ENCODE results near the gene CDC42EP2. TPM values are rescaled to one million over a fixed set of nuclear protein-coding genes. Genes with fewer than 3 reads are reported as not detected.

The CDC42EP2 gene
- 22.3 TPM for polyA plus RNA-seq (2013, experiment 1 of 2)
- polyA plus RNA-seq (2013, experiment 2 of 2): 21.3 TPM

GRCh38 chr11:65314501-65315203, at the start of gene CDC42EP2:
Gene CDC42EP2, plus strand, starts transcription at chr11:65314866. Its CDS starts 6,033 bp downstream, at chr11:65320899.
- peak within 1 kb of the TSS in 1 of 2 experiments; percentile 76 for H3K4ac ChIP-seq (ENCODE audit: low read depth in 1 of 2, low read length in 2 of 2)
- H3K36me3 ChIP-seq (ENCODE audit: control insufficient read depth in 1 of 2, insufficient read depth in 2 of 2, low read depth in 1 of 2, low read length in 2 of 2): peaks cover 0 to 9% of the 10 kb centered on the region in 2 experiments
- H3K4me1 ChIP-seq (ENCODE audit: control insufficient read depth, insufficient read depth, low read depth, low read length): peaks cover 22% of the 10 kb centered on the region
- H3K4me2 ChIP-seq (ENCODE audit: low read length, poor library complexity, severe bottlenecking): peak within 1 kb of the TSS; percentile 78
- peak within 1 kb of the TSS; percentile 70 for H2BK15ac ChIP-seq (ENCODE audit: low read depth, poor library complexity, severe bottlenecking)
- H2BK12ac ChIP-seq (ENCODE audit: low read length in 2 of 2): peak within 1 kb of the TSS; percentile 24 to 71
- H2AK5ac ChIP-seq (ENCODE audit: low read length, severe bottlenecking): no peak within 1 kb of the TSS
- H3K18ac ChIP-seq (ENCODE audit: low read depth in 1 of 2, low read length in 2 of 2): peak within 1 kb of the TSS; percentile 16 to 75
- no peaks in the 10 kb centered on the region for H3K27me3 ChIP-seq (ENCODE audit: control insufficient read depth in 1 of 2, insufficient read depth in 1 of 2, low read length in 2 of 2)
- H3K4me3 ChIP-seq (ENCODE audit: insufficient read depth in 1 of 2, low read depth in 1 of 2, low read length in 2 of 2): peak within 1 kb of the TSS; percentile 85 to 100
- no peak within 1 kb of the TSS for H2AFZ ChIP-seq (ENCODE audit: low read depth, low read length)
- peaks cover 5% of the 10 kb centered on the region for H3K79me1 ChIP-seq (replicated peaks; ENCODE audit: low read length, poor library complexity, severe bottlenecking)
- H2BK120ac ChIP-seq (ENCODE audit: low read depth, low read length): peak within 1 kb of the TSS; percentile 29
- under 1% methylated on average over 57 of the region's 74 CpGs for WGBS
- H3K9ac ChIP-seq (ENCODE audit: low read length): peak within 1 kb of the TSS; percentile 100
- H3K9me3 ChIP-seq (ENCODE audit: control insufficient read depth, low read length): no peaks in the 10 kb centered on the region
- H3K14ac ChIP-seq (ENCODE audit: low read length in 2 of 2): peak within 1 kb of the TSS in 1 of 2 experiments; percentile 97
- peak; percentile 90 for DNase-seq
- H4K91ac ChIP-seq (ENCODE audit: low read length): peak within 1 kb of the TSS; percentile 40
- H3K27ac ChIP-seq (ENCODE audit: low read length, poor library complexity, severe bottlenecking): peak within 1 kb of the TSS; percentile 57
- H2BK5ac ChIP-seq (ENCODE audit: low read depth, low read length, poor library complexity, severe bottlenecking): peak within 1 kb of the TSS; percentile 35
- H4K8ac ChIP-seq (ENCODE audit: low read length): peak within 1 kb of the TSS; percentile 56
- H3K23ac ChIP-seq (ENCODE audit: low read length in 2 of 2): peak within 1 kb of the TSS in 1 of 2 experiments; percentile 36

GRCh38 chr11:65266210-65266609, 48.5 kb upstream of the CDC42EP2 start:
- H4K8ac ChIP-seq (ENCODE audit: low read length): no peak overlapping the region
- no peak overlapping the region for H3K14ac ChIP-seq (ENCODE audit: low read length in 2 of 2)
- no peak overlapping the region for H4K91ac ChIP-seq (ENCODE audit: low read length)
- H2BK5ac ChIP-seq (ENCODE audit: low read depth, low read length, poor library complexity, severe bottlenecking): no peak overlapping the region
- H3K9ac ChIP-seq (ENCODE audit: low read length): no peak overlapping the region
- DNase-seq: no peak
- H3K4me3 ChIP-seq (ENCODE audit: insufficient read depth in 1 of 2, low read depth in 1 of 2, low read length in 2 of 2): no peak overlapping the region
- H2AK5ac ChIP-seq (ENCODE audit: low read length, severe bottlenecking): no peak overlapping the region
- no peak overlapping the region for H2BK15ac ChIP-seq (ENCODE audit: low read depth, poor library complexity, severe bottlenecking)
- H2BK120ac ChIP-seq (ENCODE audit: low read depth, low read length): no peak overlapping the region
- H3K4me1 ChIP-seq (ENCODE audit: control insufficient read depth, insufficient read depth, low read depth, low read length): peaks cover 3% of the 10 kb centered on the region
- peaks cover 6 to 35% of the 10 kb centered on the region in 2 experiments for H3K36me3 ChIP-seq (ENCODE audit: control insufficient read depth in 1 of 2, insufficient read depth in 2 of 2, low read depth in 1 of 2, low read length in 2 of 2)
- H3K27ac ChIP-seq (ENCODE audit: low read length, poor library complexity, severe bottlenecking): no peak overlapping the region
- peaks cover 25% of the 10 kb centered on the region for H3K79me1 ChIP-seq (replicated peaks; ENCODE audit: low read length, poor library complexity, severe bottlenecking)
- no peak overlapping the region for H2AFZ ChIP-seq (ENCODE audit: low read depth, low read length)
- H3K4me2 ChIP-seq (ENCODE audit: low read length, poor library complexity, severe bottlenecking): no peak overlapping the region
- H3K4ac ChIP-seq (ENCODE audit: low read depth in 1 of 2, low read length in 2 of 2): no peak overlapping the region
- no peak overlapping the region for H3K18ac ChIP-seq (ENCODE audit: low read depth in 1 of 2, low read length in 2 of 2)
- 87% methylated on average over 2 of the region's 2 CpGs for WGBS
- H3K27me3 ChIP-seq (ENCODE audit: control insufficient read depth in 1 of 2, insufficient read depth in 1 of 2, low read length in 2 of 2): no peaks in the 10 kb centered on the region
- H2BK12ac ChIP-seq (ENCODE audit: low read length in 2 of 2): no peak overlapping the region
- H3K23ac ChIP-seq (ENCODE audit: low read length in 2 of 2): no peak overlapping the region
- H3K9me3 ChIP-seq (ENCODE audit: control insufficient read depth, low read length): no peaks in the 10 kb centered on the region

- peak overlapping the region in 1 of 2 experiments; percentile 49 for H3K4me3 ChIP-seq (ENCODE audit: insufficient read depth in 1 of 2, low read depth in 1 of 2, low read length in 2 of 2)
- no peak overlapping the region for H4K91ac ChIP-seq (ENCODE audit: low read length)
- H3K27ac ChIP-seq (ENCODE audit: low read length, poor library complexity, severe bottlenecking): no peak overlapping the region
- H3K14ac ChIP-seq (ENCODE audit: low read length in 2 of 2): no peak overlapping the region
- H2BK15ac ChIP-seq (ENCODE audit: low read depth, poor library complexity, severe bottlenecking): no peak overlapping the region
- H2AK5ac ChIP-seq (ENCODE audit: low read length, severe bottlenecking): peak overlapping the region; percentile 35
- WGBS: 48% methylated on average over 6 of the region's 6 CpGs
- H3K9ac ChIP-seq (ENCODE audit: low read length): peak overlapping the region; percentile 66
- H3K79me1 ChIP-seq (replicated peaks; ENCODE audit: low read length, poor library complexity, severe bottlenecking): peaks cover 8% of the 10 kb centered on the region
- no peak overlapping the region for H2BK120ac ChIP-seq (ENCODE audit: low read depth, low read length)
- no peak overlapping the region for H3K4me2 ChIP-seq (ENCODE audit: low read length, poor library complexity, severe bottlenecking)
- H3K23ac ChIP-seq (ENCODE audit: low read length in 2 of 2): no peak overlapping the region
- H4K8ac ChIP-seq (ENCODE audit: low read length): no peak overlapping the region
- H3K27me3 ChIP-seq (ENCODE audit: control insufficient read depth in 1 of 2, insufficient read depth in 1 of 2, low read length in 2 of 2): no peaks in the 10 kb centered on the region
- DNase-seq: peak; percentile 92
- no peak overlapping the region for H2BK5ac ChIP-seq (ENCODE audit: low read depth, low read length, poor library complexity, severe bottlenecking)
- H3K36me3 ChIP-seq (ENCODE audit: control insufficient read depth in 1 of 2, insufficient read depth in 2 of 2, low read depth in 1 of 2, low read length in 2 of 2): peaks cover 5 to 22% of the 10 kb centered on the region in 2 experiments
- no peak overlapping the region for H2BK12ac ChIP-seq (ENCODE audit: low read length in 2 of 2)
- peaks cover 7% of the 10 kb centered on the region for H3K4me1 ChIP-seq (ENCODE audit: control insufficient read depth, insufficient read depth, low read depth, low read length)
- H3K18ac ChIP-seq (ENCODE audit: low read depth in 1 of 2, low read length in 2 of 2): no peak overlapping the region
- H3K4ac ChIP-seq (ENCODE audit: low read depth in 1 of 2, low read length in 2 of 2): no peak overlapping the region
- no peaks in the 10 kb centered on the region for H3K9me3 ChIP-seq (ENCODE audit: control insufficient read depth, low read length)
- H2AFZ ChIP-seq (ENCODE audit: low read depth, low read length): no peak overlapping the region
These were observed 39.7 kb upstream of the CDC42EP2 start for GRCh38 chr11:65274735-65275682.

- Histone ChIP-seq H3K4me1 (ENCODE audit: control insufficient read depth, insufficient read depth, low read depth, low read length) (peaks cover 10% of the 10 kb centered on the region), H3K4me3 (ENCODE audit: insufficient read depth in 1 of 2, low read depth in 1 of 2, low read length in 2 of 2) (peak overlapping the region in 1 of 2 experiments; percentile 49)
These were observed 38.8 kb upstream of the CDC42EP2 start for GRCh38 chr11:65275906-65276305.

More at GRCh38 chr11:65275906-65276305, 38.8 kb upstream of the CDC42EP2 start:
- Histone ChIP-seq H3K18ac (ENCODE audit: low read depth in 1 of 2, low read length in 2 of 2) (no peak overlapping the region), H3K23ac (ENCODE audit: low read length in 2 of 2) (no peak overlapping the region), H3K27ac (ENCODE audit: low read length, poor library complexity, severe bottlenecking) (no peak overlapping the region), H3K9ac (ENCODE audit: low read length) (peak overlapping the region; percentile 66), H2BK120ac (ENCODE audit: low read depth, low read length) (no peak overlapping the region), H3K36me3 (ENCODE audit: control insufficient read depth in 1 of 2, insufficient read depth in 2 of 2, low read depth in 1 of 2, low read length in 2 of 2) (peaks cover 0 to 20% of the 10 kb centered on the region in 2 experiments), H3K27me3 (ENCODE audit: control insufficient read depth in 1 of 2, insufficient read depth in 1 of 2, low read length in 2 of 2) (no peaks in the 10 kb centered on the region), H2BK5ac (ENCODE audit: low read depth, low read length, poor library complexity, severe bottlenecking) (no peak overlapping the region), H2BK12ac (ENCODE audit: low read length in 2 of 2) (peak overlapping the region in 1 of 2 experiments; percentile 24), H2AK5ac (ENCODE audit: low read length, severe bottlenecking) (peak overlapping the region; percentile 35), H4K8ac (ENCODE audit: low read length) (no peak overlapping the region), H3K9me3 (ENCODE audit: control insufficient read depth, low read length) (no peaks in the 10 kb centered on the region), H2BK15ac (ENCODE audit: low read depth, poor library complexity, severe bottlenecking) (no peak overlapping the region), H3K79me1 (replicated peaks; ENCODE audit: low read length, poor library complexity, severe bottlenecking) (peaks cover 8% of the 10 kb centered on the region), H3K14ac (ENCODE audit: low read length in 2 of 2) (no peak overlapping the region), H2AFZ (ENCODE audit: low read depth, low read length) (no peak overlapping the region), H3K4ac (ENCODE audit: low read depth in 1 of 2, low read length in 2 of 2) (no peak overlapping the region), H3K4me2 (ENCODE audit: low read length, poor library complexity, severe bottlenecking) (peak overlapping the region; percentile 14), H4K91ac (ENCODE audit: low read length) (no peak overlapping the region)
- DNase-seq: no peak
- 84% methylated on average over 2 of the region's 4 CpGs for WGBS

Data from mesenchymal stem cell (in vitro differentiated cells and primary cell).